Measurements from ENCODE around the gene KIF21B. TPM values are rescaled to one million over a fixed set of nuclear protein-coding genes. Genes with fewer than 3 reads are reported as not detected.

KIF21B gene
- total and polyA plus RNA-seq, 8 donors = 2.0 to 15.1 (median 9.5) TPM

GRCh38 chr1:201021630-201022492 is 1.7 kb downstream of the KIF21B start:
- Histone ChIP-seq H3K27ac (peak overlapping the region in 1 of 2 donors; percentile 88), H3K36me3 (no peaks in the 10 kb centered on the region), H3K4me1 (peaks cover 12 to 93% of the 10 kb centered on the region in 2 donors), H3K4me3 (peak overlapping the region in 1 of 2 donors; percentile 58), H3K27me3 (peaks cover 0 to 21% of the 10 kb centered on the region in 2 donors), H3K9me3 (no peaks in the 10 kb centered on the region)
- ATAC-seq (no peak), DNase-seq (no peak)
- TF ChIP-seq CTCF (IDR thresholded peaks at IDR 0.05) = no peak
- intact Hi-C loops (cut with DNase I) = no loop called here

- no peaks in the 10 kb centered on the region for H3K9me3 ChIP-seq
- ATAC-seq = no peak
- peaks cover 13 to 93% of the 10 kb centered on the region in 2 donors for H3K4me1 ChIP-seq
- DNase-seq = no peak
- peak overlapping the region in 1 of 2 donors; percentile 88 for H3K27ac ChIP-seq
- intact Hi-C loops (cut with DNase I) = no loop called here
- no peaks in the 10 kb centered on the region for H3K36me3 ChIP-seq
- TF ChIP-seq CTCF (IDR thresholded peaks at IDR 0.05) = peak in 1 of 2 donors; percentile 9
- peaks cover 0 to 21% of the 10 kb centered on the region in 2 donors for H3K27me3 ChIP-seq
- peak overlapping the region in 1 of 2 donors; percentile 58 for H3K4me3 ChIP-seq
These were observed 2.5 kb downstream of the KIF21B start for GRCh38 chr1:201020721-201021629.

GRCh38 chr1:201020040-201020591 is 3.4 kb downstream of the KIF21B start:
- ATAC-seq = no peak
- intact Hi-C loops (cut with DNase I) = no loop called here
- DNase-seq = no peak
- Histone ChIP-seq H3K27me3 (peaks cover 0 to 22% of the 10 kb centered on the region in 2 donors), H3K4me3 (no peak overlapping the region), H3K27ac (peak overlapping the region; percentile 67 to 88), H3K36me3 (no peaks in the 10 kb centered on the region), H3K4me1 (peaks cover 20 to 93% of the 10 kb centered on the region in 2 donors), H3K9me3 (no peaks in the 10 kb centered on the region)
- TF ChIP-seq CTCF (IDR thresholded peaks at IDR 0.05) = no peak

GRCh38 chr1:201019321-201019977 is 4.1 kb downstream of the KIF21B start:
- Histone ChIP-seq H3K9me3 (no peaks in the 10 kb centered on the region), H3K4me3 (no peak overlapping the region), H3K27ac (peak overlapping the region; percentile 67 to 88), H3K4me1 (peaks cover 20 to 93% of the 10 kb centered on the region in 2 donors), H3K27me3 (peaks cover 0 to 29% of the 10 kb centered on the region in 2 donors), H3K36me3 (no peaks in the 10 kb centered on the region)
- intact Hi-C loops (cut with DNase I) = no loop called here
- ATAC-seq (peak; percentile 71), DNase-seq (peak in 2 of 4 donors; percentile 85 to 91)
- TF ChIP-seq CTCF (IDR thresholded peaks at IDR 0.05) = no peak

All from left lung (tissue), 10 donors.